H1 (cell line): ENCODE results near the gene PDE2A. TPM values are rescaled to one million over a fixed set of nuclear protein-coding genes. Genes with fewer than 3 reads are reported as not detected.

Source experiments
- CEBPB ChIP-seq: IDR thresholded peaks from 2 replicates; pipeline ENCODE4 v1.6.1; 2012; ENCODE audit warnings: low read depth, low read length
- CHD2 ChIP-seq: IDR thresholded peaks from 2 replicates; pipeline ENCODE4 v1.6.1; 2012; ENCODE audit warnings: low read length, improper control_type of control experiment
- MAFK ChIP-seq: IDR thresholded peaks from 2 replicates; pipeline ENCODE4 v1.6.1; 2012; ENCODE audit warnings: low read depth, mild to moderate bottlenecking, improper control_type of control experiment, low read length
- PHF8 ChIP-seq: fragments of 200-600 bp; sonication (generic); conservative IDR thresholded peaks from 2 replicates; pipeline ENCODE4 v1.7.1; 2012; ENCODE audit warnings: low read depth, mild to moderate bottlenecking, inconsistent platforms, low read length, moderate library complexity
- SUZ12 ChIP-seq: fragments of 200-600 bp; sonication (generic); IDR thresholded peaks from 2 replicates; pipeline ENCODE4 v1.6.1; 2012; ENCODE audit warnings: mild to moderate bottlenecking, inconsistent platforms, low read length, moderate library complexity, mixed read lengths
- TEAD4 ChIP-seq: IDR thresholded peaks from 2 replicates; pipeline ENCODE4 v1.6.1; 2012; ENCODE audit warnings: low read depth, low read length, inconsistent platforms, mixed read lengths
- polyA plus RNA-seq, 7 experiments: library from polyadenylated mRNA; depleted of rRNA in 3 of 7; stranded (reverse) in 5 of 7; unstranded in 2 of 7; fragments of >200 nt in 5 of 7; fragments of 200-250 nt in 2 of 7; gene quantifications; 1 replicate in 5 of 7; 2 replicates in 1 of 7; 4 replicates in 1 of 7; pipeline versions ENCODE4 v1.2.1 to v1.2.3, GENCODE V29; 2011 to 2013; ENCODE audit warnings: missing spikeins in 2 of 7, mixed read lengths in 2 of 7
- total RNA-seq: library from RNA; stranded (reverse); fragmentation: NEBNext Ultra II Directional; extraction: Animal tissue kit (Norgen Biotek cat#: 25700); gene quantifications from 2 replicates; pipeline ENCODE4 v1.2.1, GENCODE V29; 2021

PDE2A gene
- total and polyA plus RNA-seq, 2 of the 8 experiments (the other 6 are each of a cell fraction or from before 2014, with no cell fraction given) = 3.4 to 7.1 TPM

DNA sequence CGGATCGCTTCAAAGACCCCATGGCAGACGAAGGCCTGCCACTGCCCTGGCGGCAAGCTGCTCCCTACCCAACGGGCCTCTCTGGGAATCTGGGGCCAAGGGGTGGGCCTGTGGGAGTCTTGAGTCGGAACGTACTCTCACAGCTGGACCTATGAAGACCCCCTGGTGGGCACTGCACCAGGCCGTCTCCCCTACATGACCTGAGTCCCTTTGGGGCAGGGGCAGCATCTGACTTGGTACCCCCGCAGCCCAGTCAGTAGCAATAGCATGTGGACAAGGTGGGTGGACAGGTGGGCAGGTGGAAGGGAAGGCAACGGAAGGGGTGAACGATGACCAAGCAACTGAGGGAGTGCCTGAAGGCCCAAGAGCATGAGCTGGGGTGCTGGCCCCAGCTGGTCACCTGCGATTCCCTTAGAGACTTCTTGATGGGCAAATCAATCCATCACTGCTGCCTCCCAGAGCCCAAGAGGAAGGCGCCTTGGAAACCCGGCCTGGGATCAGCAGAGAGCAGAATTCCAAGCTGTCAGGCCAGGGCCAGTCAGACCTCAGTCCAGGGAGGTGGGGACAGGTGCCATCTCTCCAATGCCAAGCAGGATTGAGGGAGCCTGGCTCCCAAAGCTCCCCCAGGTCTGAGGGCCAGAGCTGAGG is 42.7 kb upstream of the PDE2A start (continued):
- TF ChIP-seq MAFK (no peak), CHD2 (no peak), SUZ12 (no peak), CEBPB (no peak), TEAD4 (no peak), PHF8 (no peak)
